ENCODE data around the gene FXYD5.

Gene FXYD5

GRCh38 chr19:35122687-35123551 lies 31.6 kb upstream of the FXYD5 start:
- H3K4me3 Mint-ChIP-seq: no peak overlapping the region
- H3K36me3 Mint-ChIP-seq (ENCODE audit: low read depth): no peaks in the 10 kb centered on the region
- H3K27me3 Mint-ChIP-seq (ENCODE audit: low read depth): peaks cover 4% of the 10 kb centered on the region
- H3K9me3 Mint-ChIP-seq: no peaks in the 10 kb centered on the region
- TF ChIP-seq, protein P1, sequence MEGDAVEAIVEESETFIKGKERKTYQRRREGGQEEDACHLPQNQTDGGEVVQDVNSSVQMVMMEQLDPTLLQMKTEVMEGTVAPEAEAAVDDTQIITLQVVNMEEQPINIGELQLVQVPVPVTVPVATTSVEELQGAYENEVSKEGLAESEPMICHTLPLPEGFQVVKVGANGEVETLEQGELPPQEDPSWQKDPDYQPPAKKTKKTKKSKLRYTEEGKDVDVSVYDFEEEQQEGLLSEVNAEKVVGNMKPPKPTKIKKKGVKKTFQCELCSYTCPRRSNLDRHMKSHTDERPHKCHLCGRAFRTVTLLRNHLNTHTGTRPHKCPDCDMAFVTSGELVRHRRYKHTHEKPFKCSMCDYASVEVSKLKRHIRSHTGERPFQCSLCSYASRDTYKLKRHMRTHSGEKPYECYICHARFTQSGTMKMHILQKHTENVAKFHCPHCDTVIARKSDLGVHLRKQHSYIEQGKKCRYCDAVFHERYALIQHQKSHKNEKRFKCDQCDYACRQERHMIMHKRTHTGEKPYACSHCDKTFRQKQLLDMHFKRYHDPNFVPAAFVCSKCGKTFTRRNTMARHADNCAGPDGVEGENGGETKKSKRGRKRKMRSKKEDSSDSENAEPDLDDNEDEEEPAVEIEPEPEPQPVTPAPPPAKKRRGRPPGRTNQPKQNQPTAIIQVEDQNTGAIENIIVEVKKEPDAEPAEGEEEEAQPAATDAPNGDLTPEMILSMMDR (IDR thresholded peaks at IDR 0.05; ENCODE audit: unreplicated experiment in 3 of 3): no peak
- no peak overlapping the region for H3K27ac Mint-ChIP-seq
- peaks cover 18% of the 10 kb centered on the region for H3K4me1 Mint-ChIP-seq

- Mint-ChIP-seq H3K4me3 (peak overlapping the region in 2 of 3 experiments; percentile 53 to 61), H3K36me3 (ENCODE audit: low read depth) (no peaks in the 10 kb centered on the region), H3K4me1 (peaks cover 18% of the 10 kb centered on the region), H3K9me3 (no peaks in the 10 kb centered on the region), H3K27me3 (ENCODE audit: low read depth) (peaks cover 4% of the 10 kb centered on the region), H3K27ac (peak overlapping the region in 1 of 3 experiments; percentile 12)
- TF ChIP-seq, protein P1 (IDR thresholded peaks at IDR 0.05; ENCODE audit: unreplicated experiment in 3 of 3): no peak
Observed at GRCh38 chr19:35123573-35123972, 31.0 kb upstream of the FXYD5 start.

GRCh38 chr19:35124098-35125060 lies 30.2 kb upstream of the FXYD5 start:
- no peaks in the 10 kb centered on the region for H3K36me3 Mint-ChIP-seq (ENCODE audit: low read depth)
- TF ChIP-seq, protein P1 (IDR thresholded peaks at IDR 0.05; ENCODE audit: unreplicated experiment in 3 of 3): no peak
- H3K27me3 Mint-ChIP-seq (ENCODE audit: low read depth): peaks cover 7% of the 10 kb centered on the region
- peak overlapping the region in 2 of 3 experiments; percentile 1 to 12 for H3K27ac Mint-ChIP-seq
- peak overlapping the region; percentile 53 to 61 (median 60) for H3K4me3 Mint-ChIP-seq
- peaks cover 18% of the 10 kb centered on the region for H3K4me1 Mint-ChIP-seq
- H3K9me3 Mint-ChIP-seq: no peaks in the 10 kb centered on the region

DNA sequence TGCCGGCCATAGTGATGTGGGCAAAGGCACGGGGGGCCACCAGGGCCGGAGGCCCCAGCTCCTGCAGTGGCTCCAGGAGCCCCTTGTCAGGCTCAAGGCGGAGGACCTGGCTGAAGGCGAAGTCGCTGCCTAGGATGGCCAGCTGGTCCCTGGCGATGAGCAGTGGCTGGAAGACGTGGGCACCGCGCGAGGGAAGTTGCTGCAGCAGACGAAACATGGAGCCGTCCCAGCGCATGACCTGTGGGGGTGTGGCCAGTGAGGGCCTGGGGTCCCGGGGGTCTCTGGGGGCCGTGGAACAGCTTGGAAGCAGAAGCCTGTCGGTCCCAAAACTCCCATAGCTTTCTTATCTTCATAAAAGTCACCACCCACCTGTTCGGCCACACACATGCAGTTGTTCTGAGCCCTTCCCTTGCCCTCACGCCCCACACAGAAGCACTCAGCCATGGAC lies 29.2 kb upstream of the FXYD5 start:
- H3K4me3 Mint-ChIP-seq: peak overlapping the region in 1 of 3 experiments; percentile 34
- H3K27ac Mint-ChIP-seq: peak overlapping the region in 2 of 3 experiments; percentile 65 to 72
- TF ChIP-seq, protein P1 (IDR thresholded peaks at IDR 0.05; ENCODE audit: unreplicated experiment in 3 of 3): no peak
- H3K27me3 Mint-ChIP-seq (ENCODE audit: low read depth): peaks cover 7% of the 10 kb centered on the region
- H3K4me1 Mint-ChIP-seq: peaks cover 18% of the 10 kb centered on the region
- H3K36me3 Mint-ChIP-seq (ENCODE audit: low read depth): no peaks in the 10 kb centered on the region
- H3K9me3 Mint-ChIP-seq: no peaks in the 10 kb centered on the region

DNA sequence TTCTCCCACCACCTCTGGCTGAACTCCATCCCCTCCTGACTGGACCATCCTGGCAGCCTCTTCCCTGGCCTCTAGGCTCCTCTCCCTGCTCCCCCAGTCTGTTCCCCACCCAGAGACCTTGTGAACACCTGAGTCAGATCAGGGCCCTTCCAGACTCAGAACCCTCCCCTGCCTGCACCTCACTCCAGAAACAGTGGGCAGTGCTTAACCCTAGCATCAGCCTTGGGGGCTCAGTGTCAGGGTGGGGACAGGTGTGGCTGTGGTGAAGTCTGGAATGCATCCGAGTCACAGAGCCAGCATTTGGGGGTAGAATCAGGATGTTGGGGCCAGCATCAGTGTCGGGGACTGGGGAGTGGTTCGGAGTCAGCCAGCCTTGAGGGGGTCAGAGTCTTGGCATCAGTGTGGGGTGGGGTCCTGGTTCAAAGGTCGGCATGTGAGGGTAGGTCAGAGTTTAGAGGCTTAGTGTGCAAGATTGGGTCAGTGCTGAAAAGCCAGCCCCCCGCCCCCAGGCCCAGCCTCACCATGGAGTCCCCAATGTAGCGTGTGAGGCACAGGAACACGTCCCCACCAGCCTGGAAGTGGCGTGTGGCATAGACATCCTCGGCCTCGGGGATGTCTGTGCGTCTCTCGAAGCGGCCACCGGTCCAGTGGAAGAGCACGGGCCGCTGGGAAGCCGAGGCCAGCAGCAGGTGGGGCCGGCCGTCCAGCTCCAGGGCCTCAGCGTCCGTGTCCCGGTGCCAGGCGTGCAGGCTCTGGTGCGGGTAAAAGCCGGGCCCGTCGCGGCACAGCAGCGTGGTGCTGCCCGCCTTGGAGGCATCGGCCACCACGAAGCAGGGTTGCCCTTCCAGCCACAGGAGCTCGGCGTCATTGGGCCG lies 28.5 kb upstream of the FXYD5 start:
- H3K4me1 Mint-ChIP-seq: peaks cover 18% of the 10 kb centered on the region
- H3K27ac Mint-ChIP-seq: peak overlapping the region in 2 of 3 experiments; percentile 65 to 72
- TF ChIP-seq, protein P1 (IDR thresholded peaks at IDR 0.05; ENCODE audit: unreplicated experiment in 3 of 3): no peak
- peak overlapping the region in 1 of 3 experiments; percentile 34 for H3K4me3 Mint-ChIP-seq
- H3K9me3 Mint-ChIP-seq: no peaks in the 10 kb centered on the region
- peaks cover 7% of the 10 kb centered on the region for H3K27me3 Mint-ChIP-seq (ENCODE audit: low read depth)
- H3K36me3 Mint-ChIP-seq (ENCODE audit: low read depth): no peaks in the 10 kb centered on the region
